OCI-LY1 (cell line): ENCODE measurements around the gene CDA.

Source experiments
- CTCF ChIP-seq: fragments of 200-600 bp; sonication (generic), shearing (Covaris generic); IDR thresholded peaks from 2 replicates; pipeline ENCODE4 v1.5.1; 2017; ENCODE audit warnings: mild to moderate bottlenecking, antibody characterized with exemption, low read length, moderate library complexity, mixed read lengths
- EZH2 ChIP-seq: fragments of 200-600 bp; sonication (generic), shearing (Covaris generic); IDR thresholded peaks from 2 replicates; pipeline ENCODE4 v1.8.0; 2017; ENCODE audit warnings: borderline replicate concordance, mixed run types, mild to moderate bottlenecking, antibody characterized with exemption, low read length, moderate library complexity, mixed read lengths

- no peak for TF ChIP-seq CTCF
- TF ChIP-seq EZH2, result no peak
These were observed 56.5 kb downstream of the CDA start for GRCh38 chr1:20645414-20645813.
